Measurements from ENCODE around the gene ABLIM1. TPM values are rescaled to one million over a fixed set of nuclear protein-coding genes. Genes with fewer than 3 reads are reported as not detected.

ABLIM1 gene
- total and polyA plus RNA-seq, 8 donors = 52.7 to 195 (median 65.5) TPM

DNA sequence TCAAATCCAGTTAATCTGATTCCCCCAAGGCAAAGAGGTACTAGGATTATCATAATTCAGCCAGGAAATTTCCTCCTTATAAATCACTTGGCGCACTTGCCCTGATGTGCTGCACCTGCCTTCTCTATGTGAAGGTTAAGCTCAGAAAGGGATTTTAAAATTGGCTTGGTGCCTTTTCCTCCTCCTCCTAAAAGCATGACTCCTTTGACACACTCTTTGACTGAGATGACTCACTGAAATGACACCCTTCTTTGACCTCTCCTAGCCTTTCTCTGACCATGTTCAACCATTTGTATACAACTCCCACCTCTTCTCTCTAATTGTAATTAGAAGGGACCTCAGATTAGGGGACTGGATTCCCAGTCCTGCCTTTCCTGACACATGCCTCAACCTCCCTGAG lies 46.5 kb downstream of the ABLIM1 start:
- DNase-seq (no peak), ATAC-seq (no peak)
- H3K9me3 ChIP-seq = no peaks in the 10 kb centered on the region
- intact Hi-C loops (cut with DNase I) = no loop called here
- H3K4me1 ChIP-seq = peaks cover 9 to 12% of the 10 kb centered on the region in 2 donors
- H3K27me3 ChIP-seq = no peaks in the 10 kb centered on the region
- H3K4me3 ChIP-seq = no peak overlapping the region
- no peaks in the 10 kb centered on the region for H3K36me3 ChIP-seq
- TF ChIP-seq, protein P1, sequence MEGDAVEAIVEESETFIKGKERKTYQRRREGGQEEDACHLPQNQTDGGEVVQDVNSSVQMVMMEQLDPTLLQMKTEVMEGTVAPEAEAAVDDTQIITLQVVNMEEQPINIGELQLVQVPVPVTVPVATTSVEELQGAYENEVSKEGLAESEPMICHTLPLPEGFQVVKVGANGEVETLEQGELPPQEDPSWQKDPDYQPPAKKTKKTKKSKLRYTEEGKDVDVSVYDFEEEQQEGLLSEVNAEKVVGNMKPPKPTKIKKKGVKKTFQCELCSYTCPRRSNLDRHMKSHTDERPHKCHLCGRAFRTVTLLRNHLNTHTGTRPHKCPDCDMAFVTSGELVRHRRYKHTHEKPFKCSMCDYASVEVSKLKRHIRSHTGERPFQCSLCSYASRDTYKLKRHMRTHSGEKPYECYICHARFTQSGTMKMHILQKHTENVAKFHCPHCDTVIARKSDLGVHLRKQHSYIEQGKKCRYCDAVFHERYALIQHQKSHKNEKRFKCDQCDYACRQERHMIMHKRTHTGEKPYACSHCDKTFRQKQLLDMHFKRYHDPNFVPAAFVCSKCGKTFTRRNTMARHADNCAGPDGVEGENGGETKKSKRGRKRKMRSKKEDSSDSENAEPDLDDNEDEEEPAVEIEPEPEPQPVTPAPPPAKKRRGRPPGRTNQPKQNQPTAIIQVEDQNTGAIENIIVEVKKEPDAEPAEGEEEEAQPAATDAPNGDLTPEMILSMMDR (IDR thresholded peaks at IDR 0.05) = no peak
- H3K27ac ChIP-seq = no peak overlapping the region

DNA sequence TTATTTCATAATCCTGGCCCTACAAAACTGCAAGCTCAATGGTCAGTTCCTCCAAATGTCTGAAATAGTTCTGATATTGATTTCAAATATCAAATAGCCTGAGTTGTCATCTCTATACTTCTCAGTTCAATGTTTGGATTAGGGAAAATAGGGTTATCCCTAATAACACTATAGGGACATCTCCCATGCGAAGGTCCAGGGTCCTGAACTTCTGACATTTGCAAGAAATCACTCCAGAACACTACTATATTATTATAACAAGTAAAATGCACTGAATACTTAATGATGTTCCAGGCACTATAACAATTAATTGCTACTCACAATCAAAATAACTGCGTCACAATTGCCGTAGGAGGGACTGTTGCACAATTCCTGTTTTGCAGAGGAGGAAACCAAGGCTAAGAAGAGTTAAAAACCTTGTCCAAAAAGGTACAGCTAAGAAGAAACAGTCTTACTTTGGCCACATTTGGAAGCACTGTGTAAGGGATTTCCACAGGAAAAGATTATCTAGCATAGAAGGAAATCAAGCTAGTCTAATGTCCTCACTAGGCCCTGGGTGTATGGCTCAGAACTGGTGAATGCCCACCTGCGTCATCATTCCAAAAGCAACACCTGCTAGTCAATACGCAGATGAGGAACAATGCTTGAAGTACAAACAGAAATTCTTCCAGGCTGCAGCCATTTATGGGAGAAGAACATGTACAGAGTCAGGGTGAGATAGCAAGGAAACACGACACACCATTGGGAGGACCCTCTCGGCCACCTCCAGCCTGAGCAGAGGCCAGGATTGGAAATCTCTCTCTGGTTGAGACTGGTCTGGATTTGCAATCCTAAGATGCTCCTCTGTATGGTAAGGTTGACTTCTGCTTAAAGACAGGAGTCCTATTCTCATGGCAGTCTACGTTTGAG lies 48.3 kb downstream of the ABLIM1 start:
- H3K27ac ChIP-seq = no peak overlapping the region
- H3K36me3 ChIP-seq = no peaks in the 10 kb centered on the region
- ATAC-seq (no peak), DNase-seq (no peak)
- no peak overlapping the region for H3K4me3 ChIP-seq
- peaks cover 9 to 21% of the 10 kb centered on the region in 2 donors for H3K4me1 ChIP-seq
- intact Hi-C loops (cut with DNase I) = no loop called here
- no peaks in the 10 kb centered on the region for H3K27me3 ChIP-seq
- no peaks in the 10 kb centered on the region for H3K9me3 ChIP-seq
- TF ChIP-seq, protein P1 (IDR thresholded peaks at IDR 0.05) = no peak

DNA sequence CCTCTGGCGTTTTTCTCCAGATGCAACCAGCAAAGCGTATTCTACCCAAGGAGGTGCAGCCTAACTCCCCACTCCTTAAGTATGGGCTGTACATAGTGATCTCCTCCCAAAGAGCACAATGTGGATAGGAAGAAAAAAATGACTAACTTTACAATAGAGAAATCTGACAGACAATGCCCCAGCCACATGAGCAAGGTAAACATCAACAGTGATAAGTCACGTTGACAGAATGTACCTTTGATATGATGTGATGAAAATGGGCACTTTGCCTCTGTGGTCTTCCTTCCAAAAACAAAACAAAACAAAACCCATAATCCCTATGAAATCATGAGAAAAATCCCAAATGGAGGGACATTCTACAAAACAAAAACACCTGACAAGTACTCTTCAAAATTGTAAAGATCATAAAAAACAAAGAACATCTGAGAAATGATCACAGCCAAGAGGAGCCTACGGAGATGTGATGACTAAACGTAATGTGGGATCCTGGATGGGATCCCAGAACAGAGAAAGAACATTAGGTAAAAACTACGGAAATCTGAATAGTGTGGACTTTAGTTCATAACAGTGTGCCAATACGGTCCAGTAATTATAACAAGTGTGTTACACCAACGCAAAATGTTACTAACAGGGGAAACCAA lies 50.6 kb downstream of the ABLIM1 start:
- H3K27ac ChIP-seq = no peak overlapping the region
- no peaks in the 10 kb centered on the region for H3K27me3 ChIP-seq
- H3K4me3 ChIP-seq = no peak overlapping the region
- TF ChIP-seq, protein P1 (IDR thresholded peaks at IDR 0.05) = no peak
- peaks cover 3 to 31% of the 10 kb centered on the region in 2 donors for H3K4me1 ChIP-seq
- H3K9me3 ChIP-seq = no peaks in the 10 kb centered on the region
- no peak for ATAC-seq
- intact Hi-C loops (cut with DNase I) = no loop called here
- no peaks in the 10 kb centered on the region for H3K36me3 ChIP-seq
- no peak for DNase-seq

DNA sequence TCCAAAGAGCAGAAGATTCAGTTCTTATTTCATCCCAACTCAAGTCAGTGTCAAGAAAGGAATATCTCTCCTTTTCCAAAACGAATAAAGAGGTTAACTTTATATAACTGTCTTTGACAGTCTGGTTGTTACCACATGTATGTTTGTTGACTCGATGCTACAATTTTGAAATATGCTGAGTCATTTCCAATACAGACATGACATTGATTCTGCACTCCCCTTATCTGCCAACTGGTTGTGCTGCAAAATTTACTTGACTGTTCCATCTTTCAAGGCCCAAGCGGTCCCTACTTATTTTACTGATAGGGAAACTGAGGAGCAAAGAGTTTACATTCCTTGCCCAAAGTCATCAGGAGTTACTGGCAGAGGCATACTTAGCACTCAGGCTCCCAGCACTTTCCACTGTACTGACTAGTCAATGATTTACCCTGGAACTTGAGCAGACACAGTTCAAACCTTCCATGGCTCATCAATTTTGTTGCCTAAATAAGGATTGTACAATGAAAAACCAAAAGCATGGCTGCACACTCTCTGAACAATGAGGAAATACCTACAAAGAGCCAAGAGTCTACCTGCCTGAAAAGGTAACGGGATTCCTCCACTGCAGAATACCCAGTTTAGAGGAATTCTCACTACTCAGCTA lies 52.8 kb downstream of the ABLIM1 start:
- peaks cover 0 to 7% of the 10 kb centered on the region in 2 donors for H3K36me3 ChIP-seq
- no peaks in the 10 kb centered on the region for H3K9me3 ChIP-seq
- TF ChIP-seq, protein P1 (IDR thresholded peaks at IDR 0.05) = no peak
- no peak for DNase-seq
- H3K4me3 ChIP-seq = no peak overlapping the region
- intact Hi-C loops (cut with DNase I) = no loop called here
- H3K27me3 ChIP-seq = no peaks in the 10 kb centered on the region
- peaks cover 0 to 23% of the 10 kb centered on the region in 2 donors for H3K4me1 ChIP-seq
- peak overlapping the region; percentile 11 to 53 for H3K27ac ChIP-seq
- ATAC-seq = no peak

Measured in left lung (tissue), 10 donors.